OCI-LY7 (cell line): ENCODE measurements around the gene NXPH3. TPM values are rescaled to one million over a fixed set of nuclear protein-coding genes. Genes with fewer than 3 reads are reported as not detected.

ENCODE experiments used
- BruUV-seq: library from RNA; stranded (reverse); fragments of 400-500 nt; replicated peaks from 2 replicates; lab custom pipeline; 2021; lab: Mats Ljungman, UMichigan
- CTCF ChIA-PET: fragments of 300-600 bp; sonication (Branson Sonifier 250); formaldehyde crosslinking; loops from one replicate; lab custom pipeline; 2022; ENCODE audit warnings: antibody characterized with exemption; ENCODE audit not compliant: unreplicated experiment; lab: Charles Lee
- POLR2A ChIA-PET: fragments of 300-600 bp; sonication (Branson Sonifier 250); formaldehyde crosslinking; loops from one replicate; lab custom pipeline; 2022; ENCODE audit warnings: antibody characterized with exemption; lab: Charles Lee
- DNase-seq: peaks from one replicate; pipeline ENCODE4 v3.0.0-alpha.2; 2015; ENCODE audit warnings: low spot score
- H2AFZ ChIP-seq: fragments of 200-600 bp; sonication (generic), shearing (Covaris generic); 2 replicates; pipeline ENCODE4 v1.6.1; 2014; ENCODE audit warnings: mild to moderate bottlenecking, antibody characterized with exemption, low read length, moderate library complexity
- H3K27ac ChIP-seq: fragments of 200-600 bp; sonication (generic); 2 replicates; pipeline ENCODE4 v1.5.1; 2014; ENCODE audit warnings: mixed run types, low read depth, mild to moderate bottlenecking, moderate library complexity, low read length, inconsistent platforms; ENCODE audit not compliant: poor library complexity, severe bottlenecking
- H3K36me3 ChIP-seq: fragments of 200-600 bp; sonication (generic); 2 replicates; pipeline ENCODE4 v1.6.1; 2014; ENCODE audit warnings: mild to moderate bottlenecking, antibody characterized with exemption, low read length, moderate library complexity, mixed read lengths; ENCODE audit not compliant: insufficient read depth
- H3K4me1 ChIP-seq: fragments of 200-600 bp; sonication (generic); 2 replicates; pipeline ENCODE4 v1.5.1; 2014; ENCODE audit warnings: mild to moderate bottlenecking, low read length; ENCODE audit not compliant: insufficient read depth, poor library complexity, severe bottlenecking
- H3K4me2 ChIP-seq: fragments of 200-600 bp; sonication (generic); 2 replicates; pipeline ENCODE4 v1.6.1; 2014; ENCODE audit warnings: mild to moderate bottlenecking, low read length
- H3K4me3 ChIP-seq: fragments of 200-600 bp; sonication (generic); 2 replicates; pipeline ENCODE4 v1.5.1; 2014; ENCODE audit warnings: mild to moderate bottlenecking, low read depth, low read length; ENCODE audit not compliant: poor library complexity, severe bottlenecking
- H3K79me2 ChIP-seq: fragments of 200-600 bp; sonication (generic); 2 replicates; pipeline ENCODE4 v1.6.1; 2016; ENCODE audit warnings: low read depth, mild to moderate bottlenecking, low read length, moderate library complexity, mixed read lengths; ENCODE audit not compliant: insufficient read depth
- H3K9me2 ChIP-seq: fragments of 200-600 bp; sonication (generic); 2 replicates; pipeline ENCODE4 v1.6.1; 2016; ENCODE audit warnings: mild to moderate bottlenecking, low read length, mixed read lengths; ENCODE audit not compliant: insufficient read depth
- H3K9me3 ChIP-seq: fragments of 200-600 bp; sonication (generic); 2 replicates; pipeline ENCODE4 v1.6.1; 2014; ENCODE audit warnings: mild to moderate bottlenecking, mixed run types, low read length, mixed read lengths
- H4K20me1 ChIP-seq: fragments of 200-600 bp; sonication (generic); 2 replicates; pipeline ENCODE4 v1.6.1; 2014; ENCODE audit warnings: mild to moderate bottlenecking, antibody characterized with exemption, low read length, moderate library complexity, mixed read lengths; ENCODE audit not compliant: insufficient read depth
- EZH2phosphoT487 ChIP-seq: fragments of 200-600 bp; sonication (generic); IDR thresholded peaks from 2 replicates; pipeline ENCODE4 v1.6.1; 2018; ENCODE audit warnings: low read depth, borderline replicate concordance, mild to moderate bottlenecking, mixed run types, antibody characterized with exemption, low read length, moderate library complexity, mixed read lengths
- intact Hi-C: fragments of 100-400 bp; cut with micrococcal nuclease; formaldehyde crosslinking; loops from one replicate; pipeline ENCODE4 v1.10.0; 2022; ENCODE audit not compliant: unreplicated experiment
- total RNA-seq, 2 experiments: library from RNA; depleted of rRNA in 1 of 2; stranded (reverse); fragments of >200 nt in 1 of 2; shearing (Covaris generic) in 1 of 2; gene quantifications; 2 replicates each; pipeline ENCODE4 v1.2.3, GENCODE V29; 2014 to 2022
- TF ChIP-seq, protein P1 (sequence below): fragments of 200-600 bp; sonication (generic); conservative IDR thresholded peaks from 2 replicates; pipeline ENCODE4 v1.5.1; 2014; ENCODE audit warnings: mild to moderate bottlenecking, antibody characterized with exemption, low read length, moderate library complexity, mixed read lengths

NXPH3 gene
- total RNA-seq, 2 experiments from 2014 or later = not detected

GRCh38 chr17:49629447-49629846, 53.8 kb downstream of the NXPH3 start:
- H3K36me3 ChIP-seq = peaks cover 9% of the 10 kb centered on the region; the same call in 1 of the 2 replicates
- no peak for DNase-seq
- intact Hi-C loops = no loop called here
- H3K9me3 ChIP-seq = no peaks in the 10 kb centered on the region
- no peak for TF ChIP-seq EZH2phosphoT487
- peaks cover 8% of the 10 kb centered on the region; the same call in 1 of the 2 replicates for H4K20me1 ChIP-seq
- no peak overlapping the region for H3K4me3 ChIP-seq
- H3K4me1 ChIP-seq = no peaks in the 10 kb centered on the region
- H3K9me2 ChIP-seq = no peaks in the 10 kb centered on the region
- ChIA-PET CTCF (no interaction called here), POLR2A (no interaction called here)
- peaks cover 45% of the 10 kb centered on the region; the same call in 1 of the 2 replicates for H3K79me2 ChIP-seq
- no peak overlapping the region for H2AFZ ChIP-seq
- H3K27ac ChIP-seq = no peak overlapping the region
- no peak overlapping the region for H3K4me2 ChIP-seq
- no TSS peak for BruUV-seq

DNA sequence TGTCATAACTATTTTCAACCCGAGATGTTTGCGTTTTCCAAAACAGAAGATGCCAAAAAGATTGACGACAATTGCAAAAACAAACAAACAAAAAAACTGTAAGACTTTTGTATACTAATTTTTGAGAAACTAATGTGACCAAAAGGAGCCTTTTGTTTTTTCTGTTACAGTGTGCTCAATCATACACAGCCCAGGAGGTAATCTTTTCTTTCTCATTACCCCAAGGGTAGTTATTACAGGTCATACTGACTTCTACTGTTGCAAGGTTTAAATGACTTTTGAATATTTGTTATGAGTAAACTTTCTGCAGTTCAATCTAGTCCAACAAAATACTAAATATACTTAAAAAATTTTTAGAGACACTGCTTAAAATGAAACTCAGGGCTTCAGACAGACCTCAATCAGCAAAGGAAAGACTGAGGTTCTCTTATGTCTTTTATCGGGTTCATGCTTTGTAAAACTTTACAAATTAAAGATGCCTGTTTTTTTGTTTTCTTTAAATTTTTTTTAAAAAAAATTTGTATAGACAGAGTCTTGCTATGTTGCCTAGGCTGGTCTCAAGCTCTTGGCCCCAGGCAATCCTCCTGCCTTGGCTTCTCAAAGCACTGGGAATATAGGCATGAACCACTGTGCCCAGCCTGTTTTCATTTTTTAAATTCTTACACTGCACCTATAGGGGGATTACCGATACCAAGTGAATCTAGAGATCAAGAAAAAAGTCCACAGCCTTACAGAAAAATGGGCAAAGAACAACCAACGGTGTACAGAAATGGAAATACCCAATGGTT, 54.6 kb downstream of the NXPH3 start:
- no peaks in the 10 kb centered on the region for H3K4me1 ChIP-seq
- no peaks in the 10 kb centered on the region for H3K9me2 ChIP-seq
- no peak for TF ChIP-seq EZH2phosphoT487
- TF ChIP-seq, protein P1, sequence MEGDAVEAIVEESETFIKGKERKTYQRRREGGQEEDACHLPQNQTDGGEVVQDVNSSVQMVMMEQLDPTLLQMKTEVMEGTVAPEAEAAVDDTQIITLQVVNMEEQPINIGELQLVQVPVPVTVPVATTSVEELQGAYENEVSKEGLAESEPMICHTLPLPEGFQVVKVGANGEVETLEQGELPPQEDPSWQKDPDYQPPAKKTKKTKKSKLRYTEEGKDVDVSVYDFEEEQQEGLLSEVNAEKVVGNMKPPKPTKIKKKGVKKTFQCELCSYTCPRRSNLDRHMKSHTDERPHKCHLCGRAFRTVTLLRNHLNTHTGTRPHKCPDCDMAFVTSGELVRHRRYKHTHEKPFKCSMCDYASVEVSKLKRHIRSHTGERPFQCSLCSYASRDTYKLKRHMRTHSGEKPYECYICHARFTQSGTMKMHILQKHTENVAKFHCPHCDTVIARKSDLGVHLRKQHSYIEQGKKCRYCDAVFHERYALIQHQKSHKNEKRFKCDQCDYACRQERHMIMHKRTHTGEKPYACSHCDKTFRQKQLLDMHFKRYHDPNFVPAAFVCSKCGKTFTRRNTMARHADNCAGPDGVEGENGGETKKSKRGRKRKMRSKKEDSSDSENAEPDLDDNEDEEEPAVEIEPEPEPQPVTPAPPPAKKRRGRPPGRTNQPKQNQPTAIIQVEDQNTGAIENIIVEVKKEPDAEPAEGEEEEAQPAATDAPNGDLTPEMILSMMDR = no peak
- no peak overlapping the region for H3K27ac ChIP-seq
- H3K4me2 ChIP-seq = no peak overlapping the region
- ChIA-PET POLR2A (no interaction called here), CTCF (no interaction called here)
- intact Hi-C loops = no loop called here
- no peak for DNase-seq
- BruUV-seq = no TSS peak
- no peaks in the 10 kb centered on the region for H3K9me3 ChIP-seq
- H3K4me3 ChIP-seq = no peak overlapping the region
- peaks cover 8% of the 10 kb centered on the region; the same call in 1 of the 2 replicates for H4K20me1 ChIP-seq
- H3K36me3 ChIP-seq = peaks cover 6% of the 10 kb centered on the region; the same call in 1 of the 2 replicates
- H2AFZ ChIP-seq = no peak overlapping the region
- peaks cover 44% of the 10 kb centered on the region; the same call in 1 of the 2 replicates for H3K79me2 ChIP-seq

- H2AFZ ChIP-seq = no peak overlapping the region
- BruUV-seq = no TSS peak
- H3K4me1 ChIP-seq = no peaks in the 10 kb centered on the region
- no peak overlapping the region for H3K4me2 ChIP-seq
- no peaks in the 10 kb centered on the region for H3K9me2 ChIP-seq
- CTCF ChIA-PET = no interaction called here
- peaks cover 44% of the 10 kb centered on the region; the same call in 1 of the 2 replicates for H3K79me2 ChIP-seq
- no peak overlapping the region for H3K27ac ChIP-seq
- H3K36me3 ChIP-seq = peaks cover 6% of the 10 kb centered on the region; the same call in 1 of the 2 replicates
- no peak for DNase-seq
- intact Hi-C loops = no loop called here
- no peaks in the 10 kb centered on the region for H3K9me3 ChIP-seq
- peaks cover 8% of the 10 kb centered on the region; the same call in 1 of the 2 replicates for H4K20me1 ChIP-seq
- no peak for TF ChIP-seq EZH2phosphoT487
- TF ChIP-seq, protein P1 = no peak
- POLR2A ChIA-PET = interaction anchor here (0.7 to 1.3 kb wide), 3 partner anchors 13 to 1266 kb away, joined by 3 read pairs; no protein-coding TSS in a partner anchor
- no peak overlapping the region for H3K4me3 ChIP-seq
Measured at GRCh38 chr17:49631496-49631895, 55.8 kb downstream of the NXPH3 start.

Other genes with a start within 250 kb of the NXPH3 start
- gene ZNF652, start 213.6 kb upstream of the NXPH3 start, total RNA-seq (2014; rRNA removed; shearing (Covaris generic)) = 35.4 and 36.8 TPM in 2 replicates
- 69.7 and 81.0 TPM in 2 replicates for gene ZNF652, start 213.6 kb upstream of the NXPH3 start, total RNA-seq (2022)
- 131 and 137 TPM in 2 replicates for gene PHB1, start 161.0 kb upstream of the NXPH3 start, total RNA-seq (2014; rRNA removed; shearing (Covaris generic))
- 175 and 217 TPM in 2 replicates for gene PHB1, start 161.0 kb upstream of the NXPH3 start, total RNA-seq (2022)
- gene NGFR, start 80.6 kb upstream of the NXPH3 start, total RNA-seq (2014; rRNA removed; shearing (Covaris generic)) = 0.13 and 1.1 TPM in 2 replicates
- gene NGFR, start 80.6 kb upstream of the NXPH3 start, total RNA-seq (2022) = 0.10 and 0.17 TPM in 2 replicates
- gene SPOP, start 102.2 kb downstream of the NXPH3 start, total RNA-seq (2014; rRNA removed; shearing (Covaris generic)) = 37.8 and 61.0 TPM in 2 replicates
- gene SPOP, start 102.2 kb downstream of the NXPH3 start, total RNA-seq (2022) = 59.3 and 69.0 TPM in 2 replicates
- 38.1 and 51.2 TPM in 2 replicates for gene SLC35B1, start 132.1 kb downstream of the NXPH3 start, total RNA-seq (2014; rRNA removed; shearing (Covaris generic))
- 48.9 and 51.4 TPM in 2 replicates for gene SLC35B1, start 132.1 kb downstream of the NXPH3 start, total RNA-seq (2022)
- gene FAM117A, start 188.3 kb downstream of the NXPH3 start, total RNA-seq (2014; rRNA removed; shearing (Covaris generic)) = 29.9 and 40.4 TPM in 2 replicates
- gene FAM117A, start 188.3 kb downstream of the NXPH3 start, total RNA-seq (2022) = 44.3 and 45.2 TPM in 2 replicates
- gene KAT7, start 212.8 kb downstream of the NXPH3 start, total RNA-seq (2014; rRNA removed; shearing (Covaris generic)) = 41.0 and 43.3 TPM in 2 replicates
- gene KAT7, start 212.8 kb downstream of the NXPH3 start, total RNA-seq (2022) = 70.3 and 76.8 TPM in 2 replicates